Osteoblast (primary cell): Measurements from ENCODE around the gene COL18A1. TPM values are rescaled to one million over a fixed set of nuclear protein-coding genes. Genes with fewer than 3 reads are reported as not detected.
"Not testable (repeated sequence)": the region's sequence is repeated elsewhere in the genome, so short reads cannot be mapped to it uniquely, and the experiment has no call there.

ENCODE experiments used
- DNase-seq: peaks from one replicate; pipeline ENCODE4 v3.0.0; 2011; ENCODE audit warnings: low spot score, mixed read lengths; ENCODE audit not compliant: insufficient read length; ENCODE audit errors: missing footprints
- H2AFZ ChIP-seq: 2 replicates; pipeline ENCODE4 v1.6.0; 2011; ENCODE audit warnings: mild to moderate bottlenecking, low read length
- H3K27ac ChIP-seq: 2 replicates; pipeline ENCODE4 v1.5.1; 2011; ENCODE audit warnings: mild to moderate bottlenecking, low read depth, low read length, moderate library complexity
- H3K27me3 ChIP-seq: 2 replicates; pipeline ENCODE4 v1.6.0; 2012; ENCODE audit warnings: mild to moderate bottlenecking, control low read depth, inconsistent platforms, low read length, moderate library complexity; ENCODE audit not compliant: insufficient read depth
- H3K36me3 ChIP-seq: 2 replicates; pipeline ENCODE4 v1.5.1; 2011; ENCODE audit warnings: mild to moderate bottlenecking, low read length, control low read depth, moderate library complexity; ENCODE audit not compliant: insufficient read depth
- H3K4me1 ChIP-seq: 2 replicates; pipeline ENCODE4 v1.5.1; 2011; ENCODE audit warnings: mild to moderate bottlenecking, low read length, control low read depth, moderate library complexity; ENCODE audit not compliant: insufficient read depth
- H3K4me2 ChIP-seq: 2 replicates; pipeline ENCODE4 v1.6.0; 2011; ENCODE audit warnings: mild to moderate bottlenecking, low read length; ENCODE audit not compliant: insufficient read depth
- H3K4me3 ChIP-seq: fragments of 200-600 bp; sonication (generic); 3 replicates; pipeline ENCODE4 v1.5.1; 2012; ENCODE audit warnings: mild to moderate bottlenecking, low read length, inconsistent platforms; ENCODE audit not compliant: insufficient read depth
- H3K79me2 ChIP-seq: 2 replicates; pipeline ENCODE4 v1.6.0; 2012; ENCODE audit warnings: mild to moderate bottlenecking, low read length, control low read depth, inconsistent platforms; ENCODE audit not compliant: insufficient read depth
- H3K9me3 ChIP-seq: 2 replicates; pipeline ENCODE4 v1.5.1; 2011; ENCODE audit warnings: low read depth, low read length, control low read depth
- H4K20me1 ChIP-seq: 2 replicates; pipeline ENCODE4 v1.6.0; 2012; ENCODE audit warnings: mild to moderate bottlenecking, low read length, control low read depth; ENCODE audit not compliant: insufficient read depth
- total RNA-seq: library from RNA; depleted of rRNA; stranded (reverse); fragments of >200 nt; gene quantifications from 2 replicates; pipeline ENCODE4 v1.2.3, GENCODE V29; 2012
- TF ChIP-seq, protein P1 (sequence below): IDR thresholded peaks from 2 replicates; pipeline ENCODE4 v1.5.1; 2011; ENCODE audit warnings: mild to moderate bottlenecking, low read depth, low read length, moderate library complexity; ENCODE audit errors: extremely low read depth

COL18A1 gene
- total RNA-seq, 1 donor = 8.3 TPM

DNA sequence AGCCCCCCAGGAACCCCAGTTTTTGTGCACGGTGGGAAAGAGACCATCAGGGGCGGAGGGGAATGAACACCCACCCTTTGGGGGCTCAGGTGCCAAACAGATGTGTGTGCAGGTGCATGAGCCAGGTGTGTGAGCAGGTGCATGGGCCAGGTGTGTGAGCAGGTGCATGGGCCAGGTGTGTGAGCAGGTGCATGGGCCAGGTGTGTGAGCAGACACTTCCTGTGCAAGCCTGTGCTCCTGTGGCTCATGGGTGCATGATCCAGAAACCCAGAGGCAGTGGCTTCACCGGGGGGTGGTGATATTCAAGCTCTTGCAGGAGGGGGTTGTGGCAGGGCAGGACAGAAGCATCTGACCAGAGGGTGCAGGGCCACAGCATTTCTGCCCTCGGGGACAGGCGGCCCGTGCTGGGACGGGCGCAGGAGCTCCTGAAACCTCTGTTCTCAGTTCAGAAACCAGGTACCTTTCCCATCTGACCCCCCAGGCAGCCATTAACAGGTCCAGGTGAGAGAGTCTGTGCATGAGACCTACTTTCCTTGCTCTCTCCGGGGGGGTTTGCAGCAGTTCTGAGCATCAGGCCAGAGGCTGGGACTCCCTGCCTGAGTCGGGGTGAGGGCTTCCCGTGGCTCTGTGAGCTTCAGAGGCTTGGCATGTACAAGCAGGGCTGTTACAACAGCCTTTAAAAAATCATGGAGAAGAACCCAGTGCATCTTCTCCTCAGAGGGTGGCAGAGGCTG is 29.1 kb downstream of the COL18A1 start:
- no peak overlapping the region for H3K4me3 ChIP-seq
- peaks cover 25% of the 10 kb centered on the region for H3K4me1 ChIP-seq
- H3K36me3 ChIP-seq = no peaks in the 10 kb centered on the region
- no peaks in the 10 kb centered on the region for H4K20me1 ChIP-seq
- no peak overlapping the region for H2AFZ ChIP-seq
- H3K27me3 ChIP-seq = no peaks in the 10 kb centered on the region
- no peaks in the 10 kb centered on the region for H3K9me3 ChIP-seq
- DNase-seq = no peak
- no peak overlapping the region for H3K4me2 ChIP-seq
- TF ChIP-seq, protein P1, sequence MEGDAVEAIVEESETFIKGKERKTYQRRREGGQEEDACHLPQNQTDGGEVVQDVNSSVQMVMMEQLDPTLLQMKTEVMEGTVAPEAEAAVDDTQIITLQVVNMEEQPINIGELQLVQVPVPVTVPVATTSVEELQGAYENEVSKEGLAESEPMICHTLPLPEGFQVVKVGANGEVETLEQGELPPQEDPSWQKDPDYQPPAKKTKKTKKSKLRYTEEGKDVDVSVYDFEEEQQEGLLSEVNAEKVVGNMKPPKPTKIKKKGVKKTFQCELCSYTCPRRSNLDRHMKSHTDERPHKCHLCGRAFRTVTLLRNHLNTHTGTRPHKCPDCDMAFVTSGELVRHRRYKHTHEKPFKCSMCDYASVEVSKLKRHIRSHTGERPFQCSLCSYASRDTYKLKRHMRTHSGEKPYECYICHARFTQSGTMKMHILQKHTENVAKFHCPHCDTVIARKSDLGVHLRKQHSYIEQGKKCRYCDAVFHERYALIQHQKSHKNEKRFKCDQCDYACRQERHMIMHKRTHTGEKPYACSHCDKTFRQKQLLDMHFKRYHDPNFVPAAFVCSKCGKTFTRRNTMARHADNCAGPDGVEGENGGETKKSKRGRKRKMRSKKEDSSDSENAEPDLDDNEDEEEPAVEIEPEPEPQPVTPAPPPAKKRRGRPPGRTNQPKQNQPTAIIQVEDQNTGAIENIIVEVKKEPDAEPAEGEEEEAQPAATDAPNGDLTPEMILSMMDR = no peak
- no peaks in the 10 kb centered on the region for H3K79me2 ChIP-seq
- no peak overlapping the region for H3K27ac ChIP-seq

DNA sequence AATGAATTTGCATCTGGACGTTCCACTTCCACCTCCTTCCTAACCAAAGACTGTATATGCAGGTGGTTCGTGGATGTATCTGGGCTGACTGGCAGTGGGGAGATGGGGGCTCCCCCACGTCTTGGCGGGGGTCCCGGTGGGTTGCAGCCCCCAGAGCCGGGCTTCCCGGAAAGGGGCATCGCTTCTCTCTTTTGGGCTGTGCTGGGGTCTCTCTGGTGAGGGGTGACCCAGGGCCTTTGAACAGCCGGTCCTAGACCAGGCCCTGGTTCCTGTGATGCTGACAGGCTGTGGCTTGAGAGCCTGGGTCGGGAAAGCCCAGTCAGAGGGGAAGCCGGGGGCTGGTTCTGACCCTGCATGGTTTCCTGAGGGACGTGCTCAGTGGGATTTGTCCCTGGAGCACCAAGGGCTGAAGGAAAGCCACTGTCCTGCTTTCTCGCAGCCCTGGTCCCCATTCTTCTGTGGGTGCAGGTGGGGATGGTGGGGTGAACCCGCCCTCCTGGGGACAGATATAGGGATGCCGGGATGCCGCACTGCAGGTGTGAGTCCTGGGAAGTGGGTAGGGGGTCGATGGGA is 29.8 kb downstream of the COL18A1 start:
- H3K79me2 ChIP-seq = no peaks in the 10 kb centered on the region
- TF ChIP-seq, protein P1 = no peak
- H3K4me1 ChIP-seq = peaks cover 25% of the 10 kb centered on the region
- H3K27me3 ChIP-seq = no peaks in the 10 kb centered on the region
- H3K4me3 ChIP-seq = no peak overlapping the region
- H3K9me3 ChIP-seq = no peaks in the 10 kb centered on the region
- H3K27ac ChIP-seq = no peak overlapping the region
- DNase-seq = no peak
- H3K4me2 ChIP-seq = no peak overlapping the region
- H4K20me1 ChIP-seq = no peaks in the 10 kb centered on the region
- no peaks in the 10 kb centered on the region for H3K36me3 ChIP-seq
- H2AFZ ChIP-seq = no peak overlapping the region

DNA sequence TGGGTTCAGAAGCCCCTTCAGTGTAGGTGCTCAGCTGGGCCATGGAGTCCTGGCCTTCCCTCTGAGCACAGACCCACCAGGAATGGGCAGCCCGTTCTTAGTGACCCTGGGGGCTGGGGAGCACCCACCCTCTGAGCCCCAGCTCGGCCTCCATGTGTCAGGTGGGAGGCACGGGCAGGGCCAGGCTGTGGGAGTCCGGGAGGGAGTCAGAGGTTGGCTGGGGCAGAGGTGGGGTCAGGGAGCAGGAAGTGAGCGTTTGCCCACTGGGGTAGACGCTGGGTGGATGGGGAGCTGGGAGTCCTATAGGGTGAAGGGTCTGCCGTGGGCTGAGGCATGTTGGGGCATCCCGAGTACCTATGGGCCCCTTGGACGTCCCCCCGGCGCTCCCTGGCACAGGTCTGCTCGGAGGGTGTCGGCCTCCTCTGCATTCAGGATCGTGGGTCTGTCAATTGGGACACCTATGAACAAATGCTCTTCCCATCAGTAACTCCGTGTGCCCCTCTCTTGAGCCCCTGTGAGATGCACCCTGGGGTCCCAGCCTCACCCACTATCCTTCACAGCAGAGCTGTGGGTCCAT is 30.5 kb downstream of the COL18A1 start:
- DNase-seq = no peak
- H3K9me3 ChIP-seq = no peaks in the 10 kb centered on the region
- H3K4me3 ChIP-seq = no peak overlapping the region
- H3K4me1 ChIP-seq = peaks cover 25% of the 10 kb centered on the region
- no peak overlapping the region for H3K27ac ChIP-seq
- TF ChIP-seq, protein P1 = no peak
- H3K36me3 ChIP-seq = no peaks in the 10 kb centered on the region
- no peak overlapping the region for H2AFZ ChIP-seq
- H3K4me2 ChIP-seq = no peak overlapping the region
- no peaks in the 10 kb centered on the region for H3K79me2 ChIP-seq
- H3K27me3 ChIP-seq = no peaks in the 10 kb centered on the region
- no peaks in the 10 kb centered on the region for H4K20me1 ChIP-seq

DNA sequence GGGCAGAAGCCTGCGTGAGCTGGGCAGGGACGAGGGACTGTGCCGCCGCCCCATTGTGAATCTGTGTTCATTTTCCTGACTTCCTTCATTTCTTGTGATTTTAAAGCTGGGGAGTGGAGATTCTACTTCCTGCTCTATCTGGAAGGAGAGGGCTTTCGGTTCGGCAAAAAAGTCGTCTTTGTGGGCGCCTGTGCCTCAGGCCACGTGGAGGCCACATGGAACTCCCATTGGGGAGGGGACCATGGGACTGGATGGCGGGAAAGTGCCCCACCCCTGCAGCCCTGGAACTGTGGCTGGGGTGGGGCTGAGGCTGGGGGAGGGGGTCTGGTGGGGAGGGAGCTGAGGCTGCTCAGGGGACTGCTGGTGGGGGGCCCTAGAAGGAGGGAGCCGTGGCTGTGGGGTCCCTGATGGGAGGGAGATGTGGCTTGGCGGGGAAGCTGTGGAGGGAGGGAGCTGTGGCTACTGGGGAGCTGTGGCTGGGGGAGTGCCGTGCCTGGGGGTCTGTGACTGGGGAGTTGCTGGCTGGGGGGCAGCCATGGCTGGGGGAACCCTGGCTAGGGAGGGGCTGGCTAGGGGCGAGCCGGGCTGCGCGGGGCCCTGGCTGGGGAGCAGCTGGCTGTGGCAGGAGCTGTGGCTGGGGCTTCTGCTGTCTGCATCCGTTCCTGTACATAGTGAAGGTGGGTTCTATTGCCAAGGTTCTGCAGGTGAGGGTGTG is 31.5 kb downstream of the COL18A1 start:
- H2AFZ ChIP-seq = no peak overlapping the region
- H3K4me2 ChIP-seq = no peak overlapping the region
- no peak overlapping the region for H3K4me3 ChIP-seq
- no peaks in the 10 kb centered on the region for H4K20me1 ChIP-seq
- no peak overlapping the region for H3K27ac ChIP-seq
- no peak for DNase-seq
- no peaks in the 10 kb centered on the region for H3K36me3 ChIP-seq
- no peaks in the 10 kb centered on the region for H3K9me3 ChIP-seq
- peaks cover 22% of the 10 kb centered on the region for H3K4me1 ChIP-seq
- TF ChIP-seq, protein P1 = no peak
- no peaks in the 10 kb centered on the region for H3K79me2 ChIP-seq
- H3K27me3 ChIP-seq = no peaks in the 10 kb centered on the region

DNA sequence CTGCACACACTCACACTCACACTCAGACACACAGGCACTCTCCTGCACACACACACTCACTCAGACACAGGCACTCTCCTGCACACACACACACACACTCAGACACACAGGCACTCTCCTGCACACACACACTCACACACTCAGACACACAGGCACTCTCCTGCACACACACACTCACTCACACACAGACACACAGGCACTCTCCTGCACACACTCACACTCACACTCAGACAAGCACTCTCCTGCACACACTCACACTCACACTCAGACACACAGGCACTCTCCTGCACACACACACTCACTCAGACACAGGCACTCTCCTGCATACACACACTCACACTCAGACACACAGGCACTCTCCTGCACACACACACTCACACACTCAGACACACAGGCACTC is 32.9 kb downstream of the COL18A1 start:
- not testable (repeated sequence) for H3K9me3 ChIP-seq, H3K4me3 ChIP-seq, H4K20me1 ChIP-seq, H3K27ac ChIP-seq, H3K27me3 ChIP-seq, H3K79me2 ChIP-seq, H3K4me2 ChIP-seq, H2AFZ ChIP-seq, H3K36me3 ChIP-seq, DNase-seq
- peaks cover 11% of the 10 kb centered on the region for H3K4me1 ChIP-seq
